Effector memory CD4-positive, alpha-beta T cell (primary cell): ENCODE results near the gene C12orf56.
"Not testable (repeated sequence)": the region's sequence is repeated elsewhere in the genome, so short reads cannot be mapped to it uniquely, and the experiment has no call there.

Experiments used
- DNase-seq, 3 donors: peaks; one replicate each; pipeline ENCODE4 v3.0.0-alpha.2; 2020
- H3K27ac ChIP-seq: 2 replicates; pipeline ENCODE4 v1.7.0; 2013; ENCODE audit warnings: mild to moderate bottlenecking, low read length, moderate library complexity; ENCODE audit not compliant: insufficient read depth, poor library complexity, severe bottlenecking
- H3K27me3 ChIP-seq: replicated peaks from 2 replicates; pipeline ENCODE4 v1.7.0; 2013; ENCODE audit warnings: mild to moderate bottlenecking, low read length; ENCODE audit not compliant: insufficient read depth, control insufficient read depth, poor library complexity, severe bottlenecking
- H3K36me3 ChIP-seq: 2 replicates; pipeline ENCODE4 v1.7.0; 2013; ENCODE audit warnings: mild to moderate bottlenecking, low read length, moderate library complexity; ENCODE audit not compliant: control insufficient read depth, insufficient read depth
- H3K4me1 ChIP-seq: 2 replicates; pipeline ENCODE4 v1.7.0; 2013; ENCODE audit warnings: low read length, mild to moderate bottlenecking; ENCODE audit not compliant: control insufficient read depth, insufficient read depth, poor library complexity, severe bottlenecking
- H3K4me3 ChIP-seq: 2 replicates; pipeline ENCODE4 v1.7.0; 2013; ENCODE audit warnings: low read length, low read depth, mild to moderate bottlenecking; ENCODE audit not compliant: insufficient read depth, poor library complexity, severe bottlenecking
- H3K9me3 ChIP-seq: 2 replicates; pipeline ENCODE4 v1.7.0; 2013; ENCODE audit warnings: mild to moderate bottlenecking, low read length, moderate library complexity; ENCODE audit not compliant: control insufficient read depth

The C12orf56 gene

DNA sequence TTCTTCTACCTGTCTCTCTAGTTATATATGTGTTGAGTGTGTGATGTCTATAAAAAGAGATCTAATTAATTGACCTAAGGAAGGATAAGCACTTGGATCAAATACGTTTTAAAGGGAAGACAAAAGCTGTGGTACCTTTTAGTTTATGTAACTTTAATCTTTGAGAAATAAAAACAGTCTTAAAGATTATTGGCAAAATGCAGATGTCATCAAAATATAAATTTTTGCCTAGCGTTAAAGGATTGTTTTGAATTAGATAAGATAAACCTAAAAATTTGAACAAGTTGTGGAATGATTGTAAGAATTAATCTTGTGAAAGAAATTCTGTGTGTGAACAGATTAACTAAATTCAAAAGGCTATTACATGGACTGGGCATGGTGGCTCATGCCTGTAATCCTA is 42.9 kb downstream of the C12orf56 start:
- Histone ChIP-seq H3K27ac (no peak overlapping the region), H3K36me3 (no peaks in the 10 kb centered on the region), H3K27me3 (no peaks in the 10 kb centered on the region), H3K4me1 (no peaks in the 10 kb centered on the region), H3K4me3 (no peak overlapping the region), H3K9me3 (no peaks in the 10 kb centered on the region)
- DNase-seq: no peak

DNA sequence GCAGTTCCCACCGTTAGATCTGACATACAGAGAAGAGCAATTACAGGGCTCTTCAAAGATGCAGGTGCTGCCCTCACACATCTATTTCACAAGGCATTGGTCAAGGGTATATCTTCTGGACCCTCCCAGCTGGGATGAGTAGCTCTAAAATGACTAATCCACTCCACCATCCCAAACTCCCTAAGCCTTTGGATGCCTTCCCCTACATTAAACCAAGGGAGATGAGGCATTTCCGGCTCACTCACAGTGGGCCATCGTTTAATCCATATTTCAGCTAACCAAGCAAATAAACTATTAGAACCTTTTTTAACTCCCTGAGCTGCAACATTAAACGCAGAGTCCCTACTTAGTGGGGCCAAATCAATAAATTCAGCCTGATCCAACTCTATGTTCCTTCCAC is 45.9 kb downstream of the C12orf56 start:
- H3K4me3 ChIP-seq: not testable (repeated sequence)

DNA sequence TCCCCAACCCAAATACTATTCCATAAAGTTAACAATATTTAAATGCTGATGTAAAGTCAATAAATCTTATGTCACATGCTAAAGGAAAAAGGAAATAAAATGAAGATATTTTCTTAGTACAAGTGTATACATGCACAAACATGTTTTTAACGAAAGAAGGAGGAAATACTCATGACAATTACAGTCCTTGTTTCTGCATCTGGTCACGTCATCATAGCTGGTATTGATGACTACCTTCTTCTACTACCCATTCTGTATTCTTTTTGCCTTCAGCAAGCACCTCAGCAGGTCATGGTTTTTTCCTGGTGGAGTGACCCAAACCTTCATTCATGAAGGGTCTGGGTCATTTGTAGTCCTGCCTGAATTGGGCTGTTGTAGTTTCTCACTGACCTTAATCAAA is 50.0 kb downstream of the C12orf56 start:
- H3K9me3 ChIP-seq, H3K36me3 ChIP-seq, H3K4me1 ChIP-seq, H3K27me3 ChIP-seq, H3K27ac ChIP-seq, DNase-seq, H3K4me3 ChIP-seq: not testable (repeated sequence)

More for the DNA sequence above, 45.9 kb downstream of the C12orf56 start:
- H3K36me3 ChIP-seq, H3K9me3 ChIP-seq, H3K4me1 ChIP-seq, DNase-seq, H3K27ac ChIP-seq, H3K27me3 ChIP-seq: not testable (repeated sequence)

DNA sequence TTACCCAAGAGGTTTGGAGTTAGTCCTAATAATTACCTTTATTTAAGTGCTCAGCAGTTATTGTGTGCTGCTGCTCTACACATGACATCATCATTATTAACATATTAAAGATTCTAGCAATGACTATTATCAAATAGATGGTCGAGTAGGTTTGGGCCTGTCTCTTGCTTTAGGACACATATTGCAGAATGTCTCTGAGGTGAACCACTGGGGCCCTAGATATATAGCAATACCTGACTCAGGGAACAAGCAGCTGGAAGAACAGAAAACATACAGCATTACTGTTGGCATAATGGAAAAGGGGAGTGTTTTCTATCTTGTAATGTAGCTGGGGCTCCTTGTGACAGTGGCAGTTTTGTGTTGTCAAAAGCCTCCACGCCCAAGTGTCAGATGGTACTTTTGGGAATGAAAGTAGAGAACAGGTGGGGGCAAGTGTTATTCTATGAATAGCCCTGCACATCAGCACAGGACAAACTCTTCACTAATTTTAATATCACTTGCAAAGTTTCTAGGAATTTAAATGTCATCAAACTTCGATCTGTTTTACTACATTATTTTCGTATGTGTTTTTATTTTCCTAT is 54.6 kb downstream of the C12orf56 start:
- H3K27ac ChIP-seq: no peak overlapping the region
- H3K4me3 ChIP-seq: no peak overlapping the region
- no peaks in the 10 kb centered on the region for H3K36me3 ChIP-seq
- no peaks in the 10 kb centered on the region for H3K27me3 ChIP-seq
- no peak for DNase-seq
- no peaks in the 10 kb centered on the region for H3K9me3 ChIP-seq
- no peaks in the 10 kb centered on the region for H3K4me1 ChIP-seq

DNA sequence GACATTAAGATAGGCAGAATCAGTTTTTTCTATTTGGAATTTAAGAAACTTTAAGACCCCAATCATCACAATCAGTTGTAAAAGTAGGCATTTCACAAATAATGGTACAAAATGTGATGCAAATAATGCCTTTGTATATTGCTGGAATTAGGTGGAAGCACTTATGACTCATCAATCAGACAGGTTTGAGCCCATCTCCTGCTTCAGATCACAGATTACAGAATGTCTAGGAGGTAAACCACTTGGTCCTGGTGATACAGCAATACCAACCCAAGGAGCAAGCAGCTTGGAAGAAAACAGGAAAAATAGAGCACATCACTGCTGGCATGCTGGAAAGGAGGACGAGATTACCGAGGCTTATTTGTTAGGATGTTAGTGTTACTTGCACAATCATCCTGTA is 57.6 kb downstream of the C12orf56 start:
- Histone ChIP-seq H3K9me3 (no peaks in the 10 kb centered on the region), H3K4me1 (no peaks in the 10 kb centered on the region), H3K4me3 (no peak overlapping the region), H3K27me3 (no peaks in the 10 kb centered on the region), H3K36me3 (no peaks in the 10 kb centered on the region), H3K27ac (no peak overlapping the region)
- no peak for DNase-seq

DNA sequence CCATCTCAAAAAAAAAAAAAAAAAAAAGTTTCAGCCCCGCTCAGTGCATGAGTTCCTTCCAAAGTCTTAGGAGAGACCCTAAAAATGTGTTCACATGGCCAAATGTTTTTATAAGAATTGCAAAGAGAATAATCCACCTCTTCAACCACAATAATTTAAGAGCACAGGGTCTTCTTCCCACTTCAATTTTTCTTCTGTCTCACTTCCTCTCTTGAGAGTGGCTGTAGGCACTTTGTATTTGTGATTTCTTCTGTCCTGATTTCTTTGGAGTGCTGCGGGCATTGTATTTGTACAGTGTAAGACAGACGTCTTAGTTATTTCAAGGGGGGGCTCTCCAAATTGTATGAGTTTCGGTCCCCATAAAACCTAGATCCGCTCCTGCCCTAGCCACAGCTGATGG is 58.3 kb downstream of the C12orf56 start:
- no peaks in the 10 kb centered on the region for H3K36me3 ChIP-seq
- no peak for DNase-seq
- no peak overlapping the region for H3K4me3 ChIP-seq
- H3K4me1 ChIP-seq: no peaks in the 10 kb centered on the region
- no peaks in the 10 kb centered on the region for H3K27me3 ChIP-seq
- no peaks in the 10 kb centered on the region for H3K9me3 ChIP-seq
- no peak overlapping the region for H3K27ac ChIP-seq

DNA sequence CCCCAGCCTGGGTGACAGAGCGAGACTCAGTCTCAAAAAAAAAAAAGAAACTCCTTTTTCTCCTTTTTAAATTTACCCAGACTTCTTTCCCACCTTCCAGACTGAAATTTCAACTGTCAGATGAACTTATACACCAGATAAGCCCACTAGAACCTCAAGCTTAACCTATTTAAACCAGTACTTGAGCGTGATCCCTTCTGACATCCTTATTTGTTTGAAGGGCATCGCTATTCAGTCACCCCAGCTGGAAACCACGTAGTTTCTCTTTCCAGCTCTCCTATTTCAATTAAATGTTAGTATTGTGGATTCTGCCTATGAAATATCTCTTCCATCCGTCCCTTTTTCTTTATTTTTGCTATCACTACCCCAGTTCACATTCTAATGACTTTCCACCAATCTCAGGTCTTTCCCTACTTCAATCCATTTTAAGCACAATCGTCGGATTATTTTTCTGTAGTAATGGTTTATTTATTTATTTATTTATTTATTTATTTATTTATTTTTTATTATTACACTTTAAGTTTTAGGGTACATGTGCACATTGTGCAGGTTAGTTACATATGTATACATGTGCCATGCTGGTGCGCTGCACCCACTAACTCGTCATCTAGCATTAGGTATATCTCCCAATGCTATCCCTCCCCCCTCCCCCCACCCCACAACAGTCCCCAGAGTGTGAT is 61.4 kb downstream of the C12orf56 start:
- H3K4me1 ChIP-seq, H3K36me3 ChIP-seq, H3K4me3 ChIP-seq, H3K27me3 ChIP-seq, H3K9me3 ChIP-seq, DNase-seq, H3K27ac ChIP-seq: not testable (repeated sequence)

DNA sequence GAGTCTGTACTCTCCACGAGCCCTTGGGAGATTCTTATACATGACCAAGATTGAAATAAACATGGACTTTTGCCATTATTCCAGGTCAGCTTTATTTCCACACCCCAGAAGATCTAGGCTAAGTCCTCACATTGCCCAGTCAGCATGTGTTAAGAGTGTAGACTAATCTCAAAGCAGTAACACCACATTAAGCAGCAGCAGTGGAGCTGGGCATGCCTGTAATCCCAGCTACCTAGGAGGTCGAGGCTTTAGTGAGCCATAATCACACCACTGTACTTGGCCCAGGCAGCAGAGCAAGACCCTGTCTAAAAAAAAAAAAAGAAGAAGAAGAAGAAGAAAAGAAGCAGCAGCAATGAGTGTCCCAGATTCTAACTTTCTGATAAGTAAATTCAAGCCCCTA is 65.5 kb downstream of the C12orf56 start:
- DNase-seq: no peak
- Histone ChIP-seq H3K9me3 (no peaks in the 10 kb centered on the region), H3K4me3 (no peak overlapping the region), H3K36me3 (no peaks in the 10 kb centered on the region), H3K4me1 (no peaks in the 10 kb centered on the region), H3K27ac (no peak overlapping the region), H3K27me3 (no peaks in the 10 kb centered on the region)

DNA sequence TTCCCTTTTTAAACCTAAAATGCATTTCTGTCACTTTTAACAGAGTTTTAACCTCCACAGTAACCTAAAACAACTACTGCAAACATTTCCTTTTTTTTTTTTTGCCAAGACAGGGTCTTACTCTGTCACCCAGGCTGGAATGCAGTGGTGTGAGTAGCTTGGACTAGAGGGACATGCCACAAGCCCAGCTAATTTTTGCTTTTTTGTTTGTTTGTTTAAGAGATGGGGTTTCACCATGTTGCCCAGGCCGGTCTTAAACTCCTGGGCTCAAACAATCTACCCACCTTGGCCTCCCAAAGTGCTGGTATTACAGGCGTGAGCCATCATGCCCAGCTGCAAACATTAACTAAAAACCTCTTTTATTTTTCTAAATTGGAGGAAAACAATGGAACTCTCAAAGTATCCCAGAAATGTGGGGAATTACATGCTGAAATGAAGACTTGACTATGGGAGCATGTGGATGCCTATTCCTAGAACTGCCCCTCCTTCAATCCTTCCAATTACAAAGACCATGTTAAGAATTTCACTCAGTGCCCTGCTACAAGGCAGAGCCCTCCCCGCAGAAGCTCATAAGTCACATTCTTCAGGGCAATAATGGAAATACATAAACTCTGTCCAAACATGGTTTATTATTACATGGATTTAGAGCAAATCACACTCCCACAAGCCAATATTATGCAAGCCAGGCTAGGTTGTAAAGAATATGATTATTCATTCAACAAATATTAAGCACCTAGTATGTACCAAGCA is 66.9 kb downstream of the C12orf56 start:
- H3K4me1 ChIP-seq: no peaks in the 10 kb centered on the region
- H3K4me3 ChIP-seq: no peak overlapping the region
- no peaks in the 10 kb centered on the region for H3K9me3 ChIP-seq
- no peak for DNase-seq
- no peaks in the 10 kb centered on the region for H3K27me3 ChIP-seq
- H3K27ac ChIP-seq: no peak overlapping the region
- no peaks in the 10 kb centered on the region for H3K36me3 ChIP-seq

DNA sequence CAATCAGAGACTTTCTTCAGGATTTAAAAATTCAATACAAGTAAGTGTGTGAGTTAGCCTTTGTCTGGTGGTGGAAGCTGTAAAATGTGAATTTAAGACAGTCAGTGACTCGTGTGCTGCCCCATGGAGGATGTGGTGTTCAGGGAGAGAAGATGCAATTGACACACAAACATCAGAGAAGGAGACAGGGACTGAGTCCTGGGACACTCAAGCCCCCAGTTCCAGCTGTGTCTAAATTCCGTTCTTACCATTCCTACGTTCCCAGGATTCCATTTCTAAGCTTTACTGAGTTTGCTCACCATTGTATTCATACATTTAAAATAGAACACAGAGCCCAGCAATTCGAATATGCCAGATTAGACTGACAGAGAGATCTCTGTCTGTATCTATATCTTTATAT is 67.6 kb downstream of the C12orf56 start:
- Histone ChIP-seq H3K27ac (no peak overlapping the region), H3K4me3 (no peak overlapping the region), H3K4me1 (no peaks in the 10 kb centered on the region), H3K9me3 (no peaks in the 10 kb centered on the region), H3K36me3 (no peaks in the 10 kb centered on the region), H3K27me3 (no peaks in the 10 kb centered on the region)
- no peak for DNase-seq
